K562 (cell line): ENCODE results near the gene FES. TPM values are rescaled to one million over a fixed set of nuclear protein-coding genes. Genes with fewer than 3 reads are reported as not detected.

Experiments used
- ARID1B ChIP-seq: fragments of 450-650 bp; IDR thresholded peaks from 2 replicates; pipeline ENCODE4 v1.6.1; 2016; ENCODE audit warnings: antibody characterized with exemption, mild to moderate bottlenecking, inconsistent platforms
- CBFA2T2 ChIP-seq: fragments of 450-650 bp; conservative IDR thresholded peaks from 2 replicates; pipeline ENCODE4 v1.6.1; 2017; ENCODE audit warnings: mild to moderate bottlenecking
- CSDE1 ChIP-seq, 2 experiments: fragments of 450-650 bp; IDR thresholded peaks; 2 replicates each; pipeline ENCODE4 v1.6.1; 2016; ENCODE audit warnings: mild to moderate bottlenecking in 1 of 2
- DPF2 ChIP-seq: fragments of 450-650 bp; IDR thresholded peaks from 2 replicates; pipeline ENCODE4 v1.6.1; 2016
- ESRRB ChIP-seq: fragments of 250-450 bp; sonication (Bioruptor Pico); IDR thresholded peaks from 2 replicates; pipeline ENCODE4 v1.5.0; 2020; ENCODE audit warnings: mild to moderate bottlenecking, moderate library complexity, borderline replicate concordance
- POLR2AphosphoS5 ChIP-seq: IDR thresholded peaks from 2 replicates; pipeline ENCODE4 v1.6.1; 2011; ENCODE audit warnings: mild to moderate bottlenecking, low read depth, low read length, moderate library complexity; ENCODE audit not compliant: control insufficient read depth, insufficient read depth
- TARDBP ChIP-seq: fragments of 450-650 bp; IDR thresholded peaks from 2 replicates; pipeline ENCODE4 v1.6.1; 2016
- TEAD4 ChIP-seq, 2 experiments: sonication (generic) in 1 of 2; formaldehyde crosslinking in 1 of 2; IDR thresholded peaks; 2 replicates each; pipeline versions ENCODE4 v1.6.1 to v1.8.0; 2012 to 2022; ENCODE audit warnings: borderline replicate concordance in 1 of 2, inconsistent platforms in 1 of 2, low read length in 1 of 2, mild to moderate bottlenecking in 1 of 2, missing genetic modification reagents in 1 of 2
- ZEB2 ChIP-seq: fragments of 450-650 bp; IDR thresholded peaks from 2 replicates; pipeline ENCODE4 v1.6.1; 2016
- ZNF3 ChIP-seq: fragments of 250-450 bp; sonication (Bioruptor Pico); IDR thresholded peaks from 2 replicates; pipeline ENCODE4 v1.5.0; 2021; ENCODE audit warnings: mild to moderate bottlenecking, moderate library complexity
- polyA plus RNA-seq, 8 experiments: library from polyadenylated mRNA; depleted of rRNA in 4 of 8; stranded (reverse) in 5 of 8; unstranded in 3 of 8; fragments of >200 nt; fragmentation: Nextera tagmentation in 2 of 8; fragmentation: Illumina TruSeq in 1 of 8; extraction: Ambion mirVana in 2 of 8; extraction: Trizol in 1 of 8; gene quantifications; 2 replicates each; pipeline versions ENCODE4 v1.2.1 to v1.2.3, GENCODE V29; 2011 to 2014; ENCODE audit warnings: inconsistent platforms in 1 of 8, missing spikeins in 1 of 8
- total RNA-seq, 7 experiments: library from RNA; depleted of rRNA in 6 of 7; stranded (reverse); fragments of >200 nt in 6 of 7; fragmentation: Illumina TruSeq in 2 of 7; extraction: Trizol in 2 of 7; gene quantifications; 2 replicates each; pipeline versions ENCODE4 v1.2.1 to v1.2.3, GENCODE V29; 2011 to 2021; ENCODE audit warnings: low replicate concordance in 1 of 7
- TF ChIP-seq, protein P1 (sequence below): sonication (generic); formaldehyde crosslinking; IDR thresholded peaks from 2 replicates; pipeline ENCODE4 v1.4.0; 2020; ENCODE audit warnings: mild to moderate bottlenecking, missing genetic modification reagents
- TF ChIP-seq, protein P2 (sequence below): fragments of 450-650 bp; formaldehyde crosslinking; IDR thresholded peaks from 2 replicates; pipeline ENCODE4 v1.4.0; 2020; ENCODE audit warnings: mild to moderate bottlenecking, moderate library complexity
- TF ChIP-seq, protein P3 (sequence below): fragments of 250-450 bp; sonication (Bioruptor Pico); IDR thresholded peaks from 2 replicates; pipeline ENCODE4 v1.8.0; 2022; ENCODE audit warnings: moderate library complexity, mild to moderate bottlenecking, inconsistent platforms

FES gene
- total and polyA plus RNA-seq, 9 of the 15 experiments (the other 6 are each of a cell fraction or from before 2014, with no cell fraction given): 0.38 to 2.6 (median 0.82) TPM

DNA sequence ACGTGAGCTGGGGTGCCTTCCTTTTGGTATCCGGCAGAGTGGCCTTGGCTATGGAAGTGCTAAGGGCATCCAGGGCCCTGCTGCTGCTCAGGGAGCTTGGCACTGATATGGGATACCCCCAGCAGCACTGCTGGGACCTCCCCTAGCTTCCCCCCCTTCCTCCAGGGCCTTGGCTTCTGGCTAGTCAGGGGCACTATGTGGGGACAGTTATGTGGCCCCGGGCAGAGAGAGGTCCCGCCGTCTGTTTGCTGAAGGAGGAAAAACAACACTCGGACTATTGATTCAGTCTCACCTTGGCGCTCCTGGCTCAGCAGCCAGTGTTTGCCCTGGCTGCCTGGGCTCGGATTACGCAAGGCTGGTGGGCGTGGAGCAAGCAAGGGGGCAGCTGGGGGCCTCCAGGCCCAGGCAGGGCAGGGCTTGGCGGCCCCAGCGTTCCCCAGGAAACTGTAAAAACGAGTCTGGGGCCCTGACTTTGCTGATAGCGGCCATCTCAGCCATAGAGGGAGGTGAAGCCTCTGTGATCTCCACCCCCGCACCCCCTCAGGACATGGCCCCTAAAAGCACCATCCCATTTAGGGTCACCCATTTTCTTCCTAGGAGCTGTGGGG, 10.2 kb upstream of the FES start (continued):
- TF ChIP-seq, protein P1, sequence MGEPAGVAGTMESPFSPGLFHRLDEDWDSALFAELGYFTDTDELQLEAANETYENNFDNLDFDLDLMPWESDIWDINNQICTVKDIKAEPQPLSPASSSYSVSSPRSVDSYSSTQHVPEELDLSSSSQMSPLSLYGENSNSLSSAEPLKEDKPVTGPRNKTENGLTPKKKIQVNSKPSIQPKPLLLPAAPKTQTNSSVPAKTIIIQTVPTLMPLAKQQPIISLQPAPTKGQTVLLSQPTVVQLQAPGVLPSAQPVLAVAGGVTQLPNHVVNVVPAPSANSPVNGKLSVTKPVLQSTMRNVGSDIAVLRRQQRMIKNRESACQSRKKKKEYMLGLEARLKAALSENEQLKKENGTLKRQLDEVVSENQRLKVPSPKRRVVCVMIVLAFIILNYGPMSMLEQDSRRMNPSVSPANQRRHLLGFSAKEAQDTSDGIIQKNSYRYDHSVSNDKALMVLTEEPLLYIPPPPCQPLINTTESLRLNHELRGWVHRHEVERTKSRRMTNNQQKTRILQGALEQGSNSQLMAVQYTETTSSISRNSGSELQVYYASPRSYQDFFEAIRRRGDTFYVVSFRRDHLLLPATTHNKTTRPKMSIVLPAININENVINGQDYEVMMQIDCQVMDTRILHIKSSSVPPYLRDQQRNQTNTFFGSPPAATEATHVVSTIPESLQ (CRISPR knock-in tag): no peak
- TF ChIP-seq ZEB2: no peak
- TF ChIP-seq ZNF3: no peak
- peak; percentile 30; the same call in 1 of the 2 replicates for TF ChIP-seq TEAD4 (IDR thresholded peaks at IDR 0.05; ENCODE audit: low read length)
- TF ChIP-seq TEAD4 (CRISPR knock-in tag; IDR thresholded peaks at IDR 0.05; ENCODE audit: borderline replicate concordance): no peak
- no peak for TF ChIP-seq CSDE1 (IDR thresholded peaks at IDR 0.05)
- peak; percentile 35; the same call in 1 of the 2 replicates for TF ChIP-seq POLR2AphosphoS5
- peak; percentile 33; the same call in 1 of the 2 replicates for TF ChIP-seq ARID1B
- TF ChIP-seq DPF2: peak; percentile 32; the same call in 1 of the 2 replicates
- TF ChIP-seq ESRRB: no peak
- TF ChIP-seq, protein P2, sequence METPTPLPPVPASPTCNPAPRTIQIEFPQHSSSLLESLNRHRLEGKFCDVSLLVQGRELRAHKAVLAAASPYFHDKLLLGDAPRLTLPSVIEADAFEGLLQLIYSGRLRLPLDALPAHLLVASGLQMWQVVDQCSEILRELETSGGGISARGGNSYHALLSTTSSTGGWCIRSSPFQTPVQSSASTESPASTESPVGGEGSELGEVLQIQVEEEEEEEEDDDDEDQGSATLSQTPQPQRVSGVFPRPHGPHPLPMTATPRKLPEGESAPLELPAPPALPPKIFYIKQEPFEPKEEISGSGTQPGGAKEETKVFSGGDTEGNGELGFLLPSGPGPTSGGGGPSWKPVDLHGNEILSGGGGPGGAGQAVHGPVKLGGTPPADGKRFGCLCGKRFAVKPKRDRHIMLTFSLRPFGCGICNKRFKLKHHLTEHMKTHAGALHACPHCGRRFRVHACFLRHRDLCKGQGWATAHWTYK (CRISPR knock-in tag): no peak
- TF ChIP-seq CBFA2T2: 0 out of 2 replicates have a peak, but pooled peaks have one; percentile 4
- TF ChIP-seq, protein P3, sequence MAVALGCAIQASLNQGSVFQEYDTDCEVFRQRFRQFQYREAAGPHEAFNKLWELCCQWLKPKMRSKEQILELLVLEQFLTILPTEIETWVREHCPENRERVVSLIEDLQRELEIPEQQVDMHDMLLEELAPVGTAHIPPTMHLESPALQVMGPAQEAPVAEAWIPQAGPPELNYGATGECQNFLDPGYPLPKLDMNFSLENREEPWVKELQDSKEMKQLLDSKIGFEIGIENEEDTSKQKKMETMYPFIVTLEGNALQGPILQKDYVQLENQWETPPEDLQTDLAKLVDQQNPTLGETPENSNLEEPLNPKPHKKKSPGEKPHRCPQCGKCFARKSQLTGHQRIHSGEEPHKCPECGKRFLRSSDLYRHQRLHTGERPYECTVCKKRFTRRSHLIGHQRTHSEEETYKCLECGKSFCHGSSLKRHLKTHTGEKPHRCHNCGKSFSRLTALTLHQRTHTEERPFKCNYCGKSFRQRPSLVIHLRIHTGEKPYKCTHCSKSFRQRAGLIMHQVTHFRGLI: no peak
- no peak for TF ChIP-seq TARDBP
